Sigmoid colon (tissue), 7 donors: ENCODE measurements around the gene LSMEM2. TPM values are rescaled to one million over a fixed set of nuclear protein-coding genes. Genes with fewer than 3 reads are reported as not detected.

Experiments
- DNase-seq: peaks from one replicate; pipeline ENCODE4 v3.0.0-alpha.2; 2019
- H3K27ac ChIP-seq, 4 donors: fragments of 200-600 bp; sonication (generic); one replicate each; pipeline ENCODE4 v1.5.1; 2016 to 2019; ENCODE audit warnings: mild to moderate bottlenecking in 1 of 4
- H3K27me3 ChIP-seq, 3 donors: fragments of 200-600 bp; sonication (generic); one replicate each; pipeline ENCODE4 v1.5.1; 2019; ENCODE audit warnings: mild to moderate bottlenecking in 1 of 3
- H3K36me3 ChIP-seq, 4 donors: fragments of 200-600 bp; sonication (generic); one replicate each; pipeline ENCODE4 v1.5.1; 2016 to 2019
- H3K4me1 ChIP-seq, 4 donors: fragments of 200-600 bp; sonication (generic); one replicate each; pipeline ENCODE4 v1.5.1; 2017 to 2019
- H3K4me3 ChIP-seq, 4 donors: fragments of 200-600 bp; sonication (generic); one replicate each; pipeline ENCODE4 v1.5.1; 2017 to 2019; ENCODE audit warnings: mild to moderate bottlenecking in 2 of 4, moderate library complexity in 1 of 4
- H3K9me3 ChIP-seq, 4 donors: fragments of 200-600 bp in 3 of 4; sonication (generic) in 3 of 4; one replicate each; pipeline versions ENCODE4 v1.5.1 to v1.6.1; 2013 to 2019
- CTCF ChIP-seq, 4 experiments: fragments of 450-650 bp in 3 of 4; fragments of 200-600 bp in 1 of 4; IDR thresholded peaks; one replicate each; pipeline ENCODE4 v1.5.1; 2016 to 2019; ENCODE audit warnings: antibody characterized with exemption in 4 of 4, mild to moderate bottlenecking in 3 of 4, moderate library complexity in 2 of 4
- EP300 ChIP-seq, 4 donors: sonication (generic); formaldehyde crosslinking; IDR thresholded peaks; one replicate each; pipeline ENCODE4 v1.6.1; 2017; ENCODE audit warnings: antibody characterized with exemption in 4 of 4
- POLR2A ChIP-seq, 2 donors: fragments of 450-650 bp; IDR thresholded peaks; one replicate each; pipeline ENCODE4 v1.6.1; 2016; ENCODE audit warnings: antibody characterized with exemption in 2 of 2, mild to moderate bottlenecking in 2 of 2, moderate library complexity in 2 of 2
- POLR2AphosphoS5 ChIP-seq, 4 donors: sonication (generic); formaldehyde crosslinking; IDR thresholded peaks; one replicate each; pipeline ENCODE4 v1.6.1; 2017; ENCODE audit warnings: antibody characterized with exemption in 4 of 4
- WGBS, 2 donors: extraction: QIAGEN DNeasy Blood & Tissue Kit; methylation state at CpG; one replicate each; pipeline ENCODE4 v1.1.7; 2013; 5-methylcytosine and 5-hydroxymethylcytosine counted together
- intact Hi-C: fragments of 100-400 bp; cut with DNase I; formaldehyde crosslinking; loops from one replicate; pipeline ENCODE4 v1.15.1; 2023
- polyA plus RNA-seq, 3 donors: library from polyadenylated mRNA; stranded (reverse); fragments of 200-250 nt; gene quantifications; one replicate each; pipeline ENCODE4 v1.2.3, GENCODE V29; 2013
- total RNA-seq, 4 donors: library from RNA; depleted of rRNA; stranded (reverse); fragments of >200 nt; gene quantifications; one replicate each; pipeline ENCODE4 v1.1.0, GENCODE V29; 2016
- donor health status: healthy with polysubstance abuse.
- donor health status: Bipolar disorder and iron deficiency.
- donor health status: healthy.

Gene LSMEM2
- total and polyA plus RNA-seq, 7 donors: 0.13 to 0.46 TPM; not detected in 5

- DNase-seq: no peak
- no peaks in the 10 kb centered on the region for H3K27me3 ChIP-seq
- intact Hi-C loops: no loop called here
- H3K27ac ChIP-seq: peak overlapping the region in 1 of 4 donors; percentile 76
- no peaks in the 10 kb centered on the region for H3K9me3 ChIP-seq
- no peak overlapping the region for H3K4me3 ChIP-seq
- 96% methylated on average over 4 of the region's 4 CpGs for WGBS, 2 donors
- peaks cover 2 to 70% (median 55%) of the 10 kb centered on the region in 4 donors for H3K4me1 ChIP-seq
- peaks cover 10 to 48% (median 24%) of the 10 kb centered on the region in 4 donors for H3K36me3 ChIP-seq
- TF ChIP-seq POLR2AphosphoS5 (IDR thresholded peaks at IDR 0.05): no peak
- no peak for TF ChIP-seq POLR2A (IDR thresholded peaks at IDR 0.05)
- no peak for TF ChIP-seq EP300 (IDR thresholded peaks at IDR 0.05)
- TF ChIP-seq CTCF (IDR thresholded peaks at IDR 0.05): no peak
These were observed 28.4 kb upstream of the LSMEM2 start for GRCh38 chr3:50250514-50250913.

DNA sequence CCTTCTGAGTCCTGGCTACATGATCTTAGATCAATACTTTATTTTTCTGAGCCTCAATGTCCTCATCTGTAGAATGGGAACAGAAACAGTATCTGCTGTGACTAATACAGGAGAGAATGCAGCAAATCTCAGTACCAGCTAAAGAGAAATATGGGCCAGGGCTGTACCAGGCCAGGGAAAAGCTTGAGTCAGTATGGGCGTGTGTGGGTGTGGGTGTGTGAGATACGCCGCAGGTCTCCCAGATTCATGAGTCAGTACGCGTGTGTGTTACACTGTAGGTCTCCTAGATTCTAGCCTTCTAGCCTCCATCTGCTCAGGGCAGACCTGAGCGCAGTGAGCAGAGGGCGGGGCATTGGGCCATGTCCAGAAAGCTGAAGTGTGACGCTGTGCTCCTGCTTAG is 27.7 kb upstream of the LSMEM2 start:
- peaks cover 4 to 64% (median 48%) of the 10 kb centered on the region in 4 donors for H3K4me1 ChIP-seq
- no peak for DNase-seq
- peaks cover 12 to 55% (median 27%) of the 10 kb centered on the region in 4 donors for H3K36me3 ChIP-seq
- H3K27me3 ChIP-seq: no peaks in the 10 kb centered on the region
- H3K9me3 ChIP-seq: no peaks in the 10 kb centered on the region
- peak overlapping the region in 2 of 4 donors; percentile 12 to 76 for H3K27ac ChIP-seq
- TF ChIP-seq EP300 (IDR thresholded peaks at IDR 0.05) (no peak), POLR2AphosphoS5 (IDR thresholded peaks at IDR 0.05) (no peak), POLR2A (IDR thresholded peaks at IDR 0.05) (no peak), CTCF (IDR thresholded peaks at IDR 0.05) (no peak)
- intact Hi-C loops: no loop called here
- no peak overlapping the region for H3K4me3 ChIP-seq
- WGBS, 2 donors: 42 to 73% methylated on average over 8 of the region's 8 CpGs

GRCh38 chr3:50254577-50255250 is 24.2 kb upstream of the LSMEM2 start:
- no peak for TF ChIP-seq EP300 (IDR thresholded peaks at IDR 0.05)
- TF ChIP-seq CTCF (IDR thresholded peaks at IDR 0.05): no peak
- TF ChIP-seq POLR2AphosphoS5 (IDR thresholded peaks at IDR 0.05): peak in 3 of 4 donors; percentile 16 to 66 (median 44)
- no peak for TF ChIP-seq POLR2A (IDR thresholded peaks at IDR 0.05)
- intact Hi-C loops: no loop called here
- Histone ChIP-seq H3K36me3 (peaks cover 30 to 87% (median 49%) of the 10 kb centered on the region in 4 donors), H3K9me3 (no peaks in the 10 kb centered on the region), H3K27ac (peak overlapping the region; percentile 63 to 76 (median 64)), H3K4me1 (peaks cover 4 to 37% (median 23%) of the 10 kb centered on the region in 4 donors), H3K27me3 (no peaks in the 10 kb centered on the region), H3K4me3 (no peak overlapping the region)
- peak; percentile 85 for DNase-seq
- WGBS, 2 donors: 85 to 88% methylated on average over 8 of the region's 8 CpGs

GRCh38 chr3:50255251-50255615 is 23.7 kb upstream of the LSMEM2 start:
- peaks cover 4 to 36% (median 22%) of the 10 kb centered on the region in 4 donors for H3K4me1 ChIP-seq
- peak overlapping the region; percentile 63 to 76 (median 64) for H3K27ac ChIP-seq
- H3K9me3 ChIP-seq: no peaks in the 10 kb centered on the region
- no peaks in the 10 kb centered on the region for H3K27me3 ChIP-seq
- TF ChIP-seq POLR2AphosphoS5 (IDR thresholded peaks at IDR 0.05) (no peak), POLR2A (IDR thresholded peaks at IDR 0.05) (no peak), CTCF (IDR thresholded peaks at IDR 0.05) (no peak), EP300 (IDR thresholded peaks at IDR 0.05) (no peak)
- intact Hi-C loops: no loop called here
- H3K4me3 ChIP-seq: no peak overlapping the region
- H3K36me3 ChIP-seq: peaks cover 30 to 87% (median 48%) of the 10 kb centered on the region in 4 donors
- WGBS, 2 donors: 90 to 95% methylated on average over 9 of the region's 9 CpGs
- no peak for DNase-seq
